Upper lobe of right lung (tissue), 1 donor: ENCODE measurements around the gene RAB3GAP2. TPM values are rescaled to one million over a fixed set of nuclear protein-coding genes. Genes with fewer than 3 reads are reported as not detected.

Experiments used
- ATAC-seq: fragments of 200-7000 bp; cut with Tn5 transposase; one replicate; pipeline ENCODE4 v1.9.1; 2020; ENCODE audit warnings: mild to moderate bottlenecking, moderate library complexity
- DNase-seq: peaks from one replicate; pipeline ENCODE4 v3.0.0-alpha.2; 2020
- H3K27ac ChIP-seq: fragments of 200-600 bp; one replicate; pipeline ENCODE4 v1.8.0; 2022
- H3K27me3 ChIP-seq: fragments of 200-600 bp; one replicate; pipeline ENCODE4 v1.8.0; 2022; ENCODE audit warnings: mild to moderate bottlenecking
- H3K36me3 ChIP-seq: fragments of 200-600 bp; one replicate; pipeline ENCODE4 v1.8.0; 2022
- H3K4me1 ChIP-seq: fragments of 200-600 bp; one replicate; pipeline ENCODE4 v1.8.0; 2022
- H3K4me3 ChIP-seq: fragments of 200-600 bp; one replicate; pipeline ENCODE4 v1.8.0; 2022; ENCODE audit warnings: mild to moderate bottlenecking
- H3K9me3 ChIP-seq: fragments of 200-600 bp; one replicate; pipeline ENCODE4 v1.8.0; 2022
- CTCF ChIP-seq: fragments of 200-600 bp; IDR thresholded peaks from one replicate; pipeline ENCODE4 v1.8.0; 2022; ENCODE audit warnings: antibody characterized with exemption
- intact Hi-C: fragments of 100-400 bp; cut with DNase I; formaldehyde crosslinking; loops from one replicate; pipeline ENCODE4 v1.11.0; 2022
- total RNA-seq: library from RNA; stranded (reverse); fragmentation: NEBNext Ultra II Directional; extraction: Animal tissue kit (Norgen Biotek cat#: 25700); gene quantifications from one replicate; pipeline ENCODE4 v1.2.1, GENCODE V29; 2021
- donor health status: DM: no; HTN: yes; CAD: no; lungs with severe emphysema.

The RAB3GAP2 gene
- total RNA-seq, 1 donor from 2014 or later = 39.2 TPM

- no peak for TF ChIP-seq CTCF
- no peaks in the 10 kb centered on the region for H3K9me3 ChIP-seq
- H3K27me3 ChIP-seq = no peaks in the 10 kb centered on the region
- H3K4me1 ChIP-seq = no peaks in the 10 kb centered on the region
- DNase-seq (no peak), ATAC-seq (no peak)
- H3K36me3 ChIP-seq = peaks cover 81% of the 10 kb centered on the region
- no peak overlapping the region for H3K27ac ChIP-seq
- intact Hi-C loops = no loop called here
- no peak overlapping the region for H3K4me3 ChIP-seq
Observed at GRCh38 chr1:220188538-220188937, 83.7 kb downstream of the RAB3GAP2 start.

- ATAC-seq = no peak
- Histone ChIP-seq H3K4me3 (no peak overlapping the region), H3K4me1 (no peaks in the 10 kb centered on the region), H3K27me3 (no peaks in the 10 kb centered on the region), H3K27ac (no peak overlapping the region), H3K9me3 (no peaks in the 10 kb centered on the region), H3K36me3 (peaks cover 81% of the 10 kb centered on the region)
- DNase-seq = no peak
- TF ChIP-seq CTCF = no peak
- intact Hi-C loops = no loop called here
Observed at GRCh38 chr1:220186752-220187151, 85.5 kb downstream of the RAB3GAP2 start.

GRCh38 chr1:220184506-220184905 lies 87.7 kb downstream of the RAB3GAP2 start:
- Histone ChIP-seq H3K9me3 (no peaks in the 10 kb centered on the region), H3K36me3 (peaks cover 74% of the 10 kb centered on the region), H3K4me3 (no peak overlapping the region), H3K4me1 (no peaks in the 10 kb centered on the region), H3K27ac (no peak overlapping the region), H3K27me3 (no peaks in the 10 kb centered on the region)
- intact Hi-C loops = no loop called here
- no peak for TF ChIP-seq CTCF
- ATAC-seq (no peak), DNase-seq (no peak)

GRCh38 chr1:220182656-220183055 lies 89.6 kb downstream of the RAB3GAP2 start:
- Histone ChIP-seq H3K4me1 (no peaks in the 10 kb centered on the region), H3K27ac (no peak overlapping the region), H3K4me3 (no peak overlapping the region), H3K9me3 (no peaks in the 10 kb centered on the region), H3K27me3 (no peaks in the 10 kb centered on the region), H3K36me3 (peaks cover 62% of the 10 kb centered on the region)
- DNase-seq = no peak
- intact Hi-C loops = no loop called here
- TF ChIP-seq CTCF = no peak
- ATAC-seq = no peak

GRCh38 chr1:220182111-220182510 lies 90.1 kb downstream of the RAB3GAP2 start:
- intact Hi-C loops = no loop called here
- Histone ChIP-seq H3K9me3 (no peaks in the 10 kb centered on the region), H3K4me3 (no peak overlapping the region), H3K27ac (no peak overlapping the region), H3K27me3 (no peaks in the 10 kb centered on the region), H3K4me1 (no peaks in the 10 kb centered on the region), H3K36me3 (peaks cover 61% of the 10 kb centered on the region)
- DNase-seq (no peak), ATAC-seq (no peak)
- no peak for TF ChIP-seq CTCF

GRCh38 chr1:220176540-220176939 lies 95.7 kb downstream of the RAB3GAP2 start:
- Histone ChIP-seq H3K9me3 (no peaks in the 10 kb centered on the region), H3K4me3 (no peak overlapping the region), H3K36me3 (peaks cover 38% of the 10 kb centered on the region), H3K27me3 (no peaks in the 10 kb centered on the region), H3K27ac (no peak overlapping the region), H3K4me1 (no peaks in the 10 kb centered on the region)
- DNase-seq = no peak
- intact Hi-C loops = no loop called here
- ATAC-seq = no peak
- no peak for TF ChIP-seq CTCF
